ENCODE data around the gene MUC3A. TPM values are rescaled to one million over a fixed set of nuclear protein-coding genes. Genes with fewer than 3 reads are reported as not detected.

Gene MUC3A
- total and polyA plus RNA-seq, 2 of the 8 experiments (the other 6 are each of a cell fraction or from before 2014, with no cell fraction given): 15.4 to 43.9 TPM

- POLR2A ChIA-PET (ENCODE audit: partially characterized antibody): interaction anchor here (0.6 to 1.7 kb wide), 6 partner anchors 17 to 138 kb away, joined by 3 to 4 read pairs (median 3); no protein-coding TSS in a partner anchor
- Histone ChIP-seq H2BK120ac (replicated peaks; ENCODE audit: low read depth, low read length) (no peak overlapping the region), H3K27ac (ENCODE audit: low read depth, low read length) (no peak overlapping the region), H3K36me3 (ENCODE audit: control insufficient read depth in 2 of 4, insufficient read depth in 4 of 4, low read length in 3 of 4) (no peaks in the 10 kb centered on the region), H2BK20ac (ENCODE audit: low read length) (no peak overlapping the region), H2AK5ac (ENCODE audit: low read depth, low read length) (no peak overlapping the region), H2BK5ac (ENCODE audit: low read depth, low read length) (no peak overlapping the region), H3K4ac (replicated peaks; ENCODE audit: insufficient read length, low read depth, low read length) (no peak overlapping the region), H3K23ac (ENCODE audit: insufficient read length) (no peak overlapping the region), H3K56ac (replicated peaks; ENCODE audit: insufficient read length, low read depth, low read length) (no peak overlapping the region), H3K9me3 (ENCODE audit: insufficient read depth in 2 of 2, low read depth in 1 of 2, low read length in 1 of 2) (no peaks in the 10 kb centered on the region), H3K4me1 (replicated peaks in 1 of 4; ENCODE audit: control insufficient read depth in 3 of 4, insufficient read depth in 4 of 4, low read length in 3 of 4) (peaks cover 4 to 32% (median 26%) of the 10 kb centered on the region in 4 experiments), H3K23me2 (ENCODE audit: low read depth, low read length) (peaks cover 9% of the 10 kb centered on the region; the same call in 1 of the 2 replicates), H2AFZ (ENCODE audit: low read length) (no peak overlapping the region), H3K4me3 (ENCODE audit: extremely low read depth in 1 of 4, insufficient read depth in 2 of 4, low read depth in 3 of 4, low read length in 4 of 4) (no peak overlapping the region), H4K20me1 (replicated peaks in 1 of 2; ENCODE audit: control insufficient read depth in 1 of 2, insufficient read depth in 2 of 2, low read length in 2 of 2) (peaks cover 2 to 7% of the 10 kb centered on the region in 2 experiments), H2BK15ac (ENCODE audit: low read length) (no peak overlapping the region), H3K4me2 (ENCODE audit: insufficient read depth in 1 of 2, low read depth in 2 of 2, low read length in 2 of 2) (peak overlapping the region; percentile 3 to 59; a peak in 2 of 4 replicates), H4K8ac (ENCODE audit: extremely low read depth, insufficient read depth, low read length) (no peak overlapping the region), H3K79me1 (ENCODE audit: low read depth, low read length) (no peaks in the 10 kb centered on the region; the same call in 1 of the 2 replicates), H3K14ac (ENCODE audit: insufficient read length) (no peak overlapping the region), H3K9ac (replicated peaks in 1 of 4; ENCODE audit: extremely low read depth in 1 of 4, low read depth in 3 of 4, low read length in 3 of 4) (no peak overlapping the region), H4K5ac (ENCODE audit: insufficient read length, low read depth, low read length) (no peak overlapping the region), H3K18ac (ENCODE audit: extremely low read depth, low read length) (0 out of 2 replicates have a peak overlapping the region, but pooled peaks have one; percentile 35), H3K27me3 (replicated peaks in 1 of 4; ENCODE audit: control insufficient read depth in 3 of 4, extremely low read depth in 1 of 4, insufficient read depth in 3 of 4, low read length in 3 of 4) (peaks cover 3 to 18% (median 14%) of the 10 kb centered on the region in 4 experiments), H4K91ac (replicated peaks; ENCODE audit: insufficient read length, low read length) (no peak overlapping the region), H2BK12ac (ENCODE audit: low read depth, low read length) (no peak overlapping the region), H3K79me2 (ENCODE audit: control insufficient read depth in 1 of 2, insufficient read depth in 2 of 2, low read length in 2 of 2) (no peaks in the 10 kb centered on the region)
- FAIRE-seq: no peak
- TF ChIP-seq BACH1 (IDR thresholded peaks at IDR 0.05; ENCODE audit: low read length) (no peak), FOSL1 (IDR thresholded peaks at IDR 0.05; ENCODE audit: insufficient read depth, low read depth, low read length) (no peak), KDM5A (IDR thresholded peaks at IDR 0.05; ENCODE audit: low read length) (no peak), KDM1A (IDR thresholded peaks at IDR 0.05; ENCODE audit: borderline replicate concordance, low read length) (no peak), EGR1 (IDR thresholded peaks at IDR 0.05; ENCODE audit: borderline replicate concordance, low read depth, low read length) (no peak), HDAC2 (IDR thresholded peaks at IDR 0.05; ENCODE audit: borderline replicate concordance in 1 of 2, low read depth in 2 of 2, low read length in 2 of 2) (no peak), CTBP2 (IDR thresholded peaks at IDR 0.05; ENCODE audit: borderline replicate concordance, insufficient read depth, insufficient read length, low read length) (no peak), POLR2AphosphoS5 (IDR thresholded peaks at IDR 0.05; ENCODE audit: low read depth, low read length) (no peak)
- whole genome bisulfite sequencing, 2 experiments (ENCODE audit: extremely low coverage in 1 of 2, insufficient coverage in 1 of 2, insufficient read length in 1 of 2, insufficient replicate concordance in 2 of 2, low coverage in 1 of 2, low lambda C conversion rate in 2 of 2, missing lambda C conversion rate in 1 of 2): 51% methylated on average over 5 of the region's 6 CpGs; no CpG with 5 or more reads in 1 of the 2 experiments
- CTCF ChIA-PET (ENCODE audit: partially characterized antibody): interaction anchor here (0.7 to 3.5 kb wide), 8 partner anchors 10 to 85 kb away, joined by 3 to 16 read pairs (median 3); partner anchors contain the start of genes ACHE, MUC17 and MUC3A
- no peak for DNase-seq (ENCODE audit: low read depth in 1 of 2, low spot score in 2 of 2)
Observed at GRCh38 chr7:100968031-100968430, 18.7 kb downstream of the MUC3A start.

Data from H1 (cell line).